Activated CD4-positive, alpha-beta T cell treated with anti-CD3 and anti-CD28 coated beads for 36 hours (primary cell): Measurements from ENCODE around the gene ADARB2. TPM values are rescaled to one million over a fixed set of nuclear protein-coding genes. Genes with fewer than 3 reads are reported as not detected.

Experiments used
- ATAC-seq: fragments of 200-7000 bp; cut with Tn5 transposase; one replicate; pipeline ENCODE4 v1.10.0; 2021; ENCODE audit warnings: mild to moderate bottlenecking, moderate library complexity
- CTCF ChIA-PET: fragments of 350-600 bp; sonication (Branson Sonifier 250); formaldehyde crosslinking; loops from one replicate; lab custom pipeline; 2021; ENCODE audit warnings: antibody characterized with exemption; lab: Charles Lee
- POLR2A ChIA-PET: fragments of 350-600 bp; sonication (Branson Sonifier 250); formaldehyde crosslinking; loops from one replicate; lab custom pipeline; 2021; ENCODE audit warnings: antibody characterized with exemption, inconsistent platforms; lab: Charles Lee
- DNase-seq: peaks from one replicate; pipeline ENCODE4 v3.0.0-alpha.2; 2020
- H3K27ac Mint-ChIP-seq: one replicate; pipeline ENCODE4 v1.8.0; 2021; ENCODE audit warnings: mixed read lengths
- H3K27me3 Mint-ChIP-seq: one replicate; pipeline ENCODE4 v1.8.0; 2021; ENCODE audit warnings: mixed read lengths
- H3K36me3 Mint-ChIP-seq: one replicate; pipeline ENCODE4 v1.8.0; 2021; ENCODE audit warnings: low read depth, mixed read lengths
- H3K4me1 Mint-ChIP-seq: one replicate; pipeline ENCODE4 v1.8.0; 2021; ENCODE audit warnings: mixed read lengths
- H3K4me3 Mint-ChIP-seq: one replicate; pipeline ENCODE4 v1.8.0; 2021; ENCODE audit warnings: mild to moderate bottlenecking, moderate library complexity, mixed read lengths
- H3K9me3 Mint-ChIP-seq: one replicate; pipeline ENCODE4 v1.8.0; 2021; ENCODE audit warnings: low read depth, mixed read lengths
- intact Hi-C, 2 experiments: fragments of 100-400 bp; cut with DNase I in 1 of 2; cut with micrococcal nuclease in 1 of 2; formaldehyde crosslinking; loops; one replicate each; pipeline versions ENCODE4 v1.14.2 to v1.15.1; 2022 to 2024; cut with DNase I, micrococcal nuclease
- total RNA-seq, 2 experiments: library from RNA; stranded (reverse); gene quantifications; one replicate each; pipeline ENCODE4 v1.2.3, GENCODE V29; 2021

ADARB2 gene
- total RNA-seq, 2 experiments from 2014 or later, result not detected

DNA sequence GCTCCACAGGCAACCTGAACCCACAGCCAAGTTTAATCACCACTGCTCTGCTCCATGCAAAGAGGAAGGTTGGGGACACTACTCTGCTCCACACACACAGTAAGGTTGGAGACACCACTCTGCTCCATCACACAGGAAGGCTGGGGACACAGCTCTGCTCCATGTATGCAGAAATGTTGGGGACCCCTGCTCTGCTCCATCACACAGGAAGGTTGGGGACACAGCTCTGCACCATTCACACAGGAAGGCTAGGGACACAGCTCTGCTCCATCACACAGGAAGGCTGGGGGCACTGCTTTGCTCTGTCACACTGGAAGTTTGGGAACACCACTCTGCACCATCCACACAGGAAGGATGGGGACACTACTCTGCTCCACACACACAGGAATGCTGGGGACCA is 14.8 kb upstream of the ADARB2 start:
- ATAC-seq, result no peak
- peaks cover 13% of the 10 kb centered on the region for H3K9me3 Mint-ChIP-seq

DNA sequence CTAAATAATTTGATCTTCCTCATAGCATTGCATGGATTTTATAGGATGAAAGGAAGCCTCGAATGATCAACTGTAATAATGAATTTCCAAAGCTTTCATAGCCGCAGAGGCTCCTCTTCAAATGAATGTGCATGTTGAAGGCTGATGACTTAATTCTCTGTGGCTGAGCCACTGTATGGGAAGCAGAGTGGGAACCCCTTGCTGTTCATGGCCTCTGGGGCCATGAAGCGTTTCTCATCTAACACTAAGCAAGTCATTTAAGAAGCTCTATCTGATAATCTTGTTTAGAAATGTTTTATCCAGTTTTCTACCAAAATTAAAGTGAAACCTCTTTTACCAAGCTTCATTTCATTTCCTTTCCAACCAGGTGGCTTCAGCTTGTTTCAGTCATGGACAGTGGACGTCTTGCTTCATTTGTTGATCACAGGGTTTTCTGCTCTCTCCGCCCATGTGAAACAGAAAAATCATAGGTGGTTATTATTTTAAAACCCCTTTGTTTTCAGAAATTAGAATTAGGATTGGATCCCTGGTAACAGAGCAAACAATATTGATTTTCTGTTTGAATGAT is 10.3 kb upstream of the ADARB2 start:
- Mint-ChIP-seq H3K4me3 (no peak overlapping the region), H3K4me1 (no peaks in the 10 kb centered on the region), H3K9me3 (peaks cover 9% of the 10 kb centered on the region), H3K27ac (no peak overlapping the region), H3K36me3 (no peaks in the 10 kb centered on the region), H3K27me3 (peaks cover 23% of the 10 kb centered on the region)
- ChIA-PET CTCF (interaction anchor here (0.7 kb wide), 1 partner anchor 27 kb away, joined by 3 read pairs; no protein-coding TSS in a partner anchor), POLR2A (no interaction called here)
- ATAC-seq (no peak), DNase-seq (no peak)
- intact Hi-C loops, result no loop called here

More for the DNA sequence above, 14.8 kb upstream of the ADARB2 start:
- no peak overlapping the region for H3K4me3 Mint-ChIP-seq
- POLR2A ChIA-PET, result no interaction called here
- no peaks in the 10 kb centered on the region for H3K36me3 Mint-ChIP-seq
- CTCF ChIA-PET, result interaction anchor here (1.3 kb wide), 1 partner anchor 36 kb away, joined by 4 read pairs; no protein-coding TSS in a partner anchor
- H3K27me3 Mint-ChIP-seq, result peaks cover 18% of the 10 kb centered on the region
- intact Hi-C loops, result no loop called here
- no peak overlapping the region for H3K27ac Mint-ChIP-seq
- no peaks in the 10 kb centered on the region for H3K4me1 Mint-ChIP-seq
- DNase-seq, result no peak

DNA sequence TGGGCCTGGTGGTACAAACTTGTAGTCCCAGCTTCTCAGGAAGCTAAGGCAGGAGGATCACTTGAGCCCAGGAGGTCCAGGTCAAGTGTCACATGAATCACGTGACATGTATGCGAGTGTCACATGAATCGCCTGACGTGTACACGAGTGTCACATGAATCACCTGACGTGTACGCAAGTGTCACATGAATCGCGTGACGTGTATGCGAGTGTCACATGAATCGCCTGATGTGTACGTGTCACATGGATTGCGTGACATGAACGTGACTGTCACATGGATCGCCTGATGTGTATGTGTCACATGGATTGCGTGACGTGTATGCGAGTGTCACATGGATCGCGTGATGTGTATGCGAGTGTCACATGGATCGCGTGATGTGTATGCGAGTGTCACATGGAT is 9.5 kb upstream of the ADARB2 start:
- H3K9me3 Mint-ChIP-seq, result peaks cover 9% of the 10 kb centered on the region
- H3K27ac Mint-ChIP-seq, result no peak overlapping the region

DNA sequence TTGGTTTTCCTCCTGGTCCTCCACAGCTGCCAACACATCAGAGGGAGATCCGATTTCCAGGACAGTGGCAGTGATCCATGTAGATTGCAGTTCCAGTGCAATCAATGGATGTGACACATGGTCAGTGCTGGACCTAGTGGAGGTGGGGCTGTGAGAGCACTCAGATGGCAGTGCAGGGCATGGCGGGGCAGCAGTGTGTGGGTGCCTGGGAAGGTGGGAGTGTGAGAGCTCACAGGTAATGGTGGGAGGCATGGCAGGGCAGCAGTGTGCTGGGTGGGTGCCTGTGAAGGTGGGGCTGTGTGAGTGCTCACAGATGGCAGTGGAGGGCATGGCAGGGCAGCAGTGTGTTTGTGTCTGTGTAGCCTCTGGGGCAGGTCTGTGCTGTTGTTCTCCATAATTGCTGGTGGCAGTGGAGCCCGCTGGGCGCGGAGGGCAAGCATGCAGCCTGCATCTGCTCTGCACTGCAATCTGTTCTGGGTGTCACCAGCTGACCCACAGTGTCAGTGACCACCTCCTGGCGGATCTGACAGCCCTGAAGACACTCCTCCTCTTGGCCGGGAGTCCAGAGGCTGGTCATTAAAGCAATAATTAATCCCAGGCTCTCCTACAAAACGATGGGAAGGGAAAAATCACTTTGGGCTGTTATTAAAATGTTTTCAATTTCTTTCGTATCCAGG is 8.6 kb upstream of the ADARB2 start:
- ChIA-PET POLR2A (no interaction called here), CTCF (no interaction called here)
- Mint-ChIP-seq H3K4me1 (peaks cover 6% of the 10 kb centered on the region), H3K27me3 (peaks cover 26% of the 10 kb centered on the region), H3K36me3 (no peaks in the 10 kb centered on the region), H3K9me3 (peaks cover 9% of the 10 kb centered on the region), H3K4me3 (no peak overlapping the region), H3K27ac (no peak overlapping the region)
- DNase-seq (no peak), ATAC-seq (no peak)
- intact Hi-C loops, result no loop called here

More for the DNA sequence above, 9.5 kb upstream of the ADARB2 start:
- no peak for DNase-seq
- H3K4me1 Mint-ChIP-seq, result no peaks in the 10 kb centered on the region
- no peaks in the 10 kb centered on the region for H3K36me3 Mint-ChIP-seq
- POLR2A ChIA-PET, result no interaction called here
- peaks cover 22% of the 10 kb centered on the region for H3K27me3 Mint-ChIP-seq
- intact Hi-C loops, result no loop called here
- no peak for ATAC-seq
- CTCF ChIA-PET, result no interaction called here
- H3K4me3 Mint-ChIP-seq, result no peak overlapping the region

DNA sequence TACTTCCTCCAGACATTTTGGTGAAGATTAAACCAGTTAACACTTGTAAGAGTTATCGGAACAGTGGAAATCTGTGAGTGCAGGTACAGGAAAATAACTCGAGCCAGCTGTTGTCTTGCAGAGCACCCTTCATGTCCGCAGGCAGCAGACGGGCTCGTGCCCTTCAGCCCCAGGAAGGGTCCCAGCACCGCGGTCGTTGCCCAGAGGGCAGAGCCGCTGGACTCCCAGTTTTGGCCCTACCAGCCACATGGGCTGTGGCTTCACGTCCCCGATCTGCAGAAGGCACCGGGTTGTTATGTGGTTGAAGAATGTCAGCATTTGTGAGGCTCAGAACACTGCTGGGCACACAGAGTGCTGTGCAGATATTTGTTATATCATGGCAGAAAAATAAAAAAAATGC is 7.2 kb upstream of the ADARB2 start:
- DNase-seq, result no peak
- peaks cover 6% of the 10 kb centered on the region for H3K4me1 Mint-ChIP-seq
- H3K27ac Mint-ChIP-seq, result no peak overlapping the region
- no peak for ATAC-seq
- H3K27me3 Mint-ChIP-seq, result peaks cover 37% of the 10 kb centered on the region
- no peak overlapping the region for H3K4me3 Mint-ChIP-seq
- H3K9me3 Mint-ChIP-seq, result peaks cover 8% of the 10 kb centered on the region
- intact Hi-C loops, result no loop called here
- POLR2A ChIA-PET, result no interaction called here
- no peaks in the 10 kb centered on the region for H3K36me3 Mint-ChIP-seq
- CTCF ChIA-PET, result no interaction called here

DNA sequence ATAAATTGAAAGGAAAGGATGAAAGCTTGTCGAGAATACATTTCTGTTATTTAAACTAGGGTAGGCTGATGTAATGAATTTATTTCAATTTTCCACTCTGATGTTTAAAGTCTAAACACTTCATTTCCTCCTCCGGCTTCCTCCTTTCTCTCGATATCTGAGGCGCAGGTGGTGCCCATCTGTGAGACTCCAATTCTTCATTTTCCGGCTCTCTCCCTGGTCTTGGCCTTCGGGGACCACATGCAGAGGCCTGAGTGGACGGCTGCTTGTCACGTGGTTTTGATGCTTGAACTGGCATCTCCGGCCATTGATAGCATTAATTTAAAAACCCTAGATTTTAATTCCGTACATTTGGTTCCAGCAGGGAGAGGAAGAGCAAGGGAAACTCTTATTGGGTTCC is 5.8 kb upstream of the ADARB2 start:
- H3K27me3 Mint-ChIP-seq, result peaks cover 43% of the 10 kb centered on the region
- H3K36me3 Mint-ChIP-seq, result no peaks in the 10 kb centered on the region
- no peaks in the 10 kb centered on the region for H3K9me3 Mint-ChIP-seq
- intact Hi-C loops, result no loop called here
- H3K4me3 Mint-ChIP-seq, result no peak overlapping the region
- no peak overlapping the region for H3K27ac Mint-ChIP-seq
- CTCF ChIA-PET, result no interaction called here
- peaks cover 6% of the 10 kb centered on the region for H3K4me1 Mint-ChIP-seq
- POLR2A ChIA-PET, result no interaction called here
- ATAC-seq, result no peak
- no peak for DNase-seq

DNA sequence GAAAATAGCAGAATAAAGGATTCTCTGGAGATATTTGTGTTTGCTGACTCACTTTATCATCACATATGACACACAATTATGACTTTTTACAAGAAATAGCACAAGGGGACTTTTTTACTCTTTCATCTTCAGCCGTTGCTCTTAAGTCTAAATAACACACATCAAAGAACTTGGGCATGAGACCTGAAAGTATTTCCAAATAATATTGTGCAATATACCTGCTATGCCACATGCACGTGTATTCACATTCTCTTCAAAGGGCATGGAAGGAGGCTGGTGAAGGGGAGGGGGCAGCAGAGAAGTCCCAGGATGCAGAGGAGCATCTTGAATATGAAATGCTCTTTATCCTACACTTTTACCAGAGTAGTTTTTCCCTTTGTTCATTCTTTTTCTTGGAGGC is 4.1 kb upstream of the ADARB2 start:
- intact Hi-C loops, result no loop called here
- Mint-ChIP-seq H3K27ac (no peak overlapping the region), H3K9me3 (no peaks in the 10 kb centered on the region), H3K27me3 (peaks cover 50% of the 10 kb centered on the region), H3K4me1 (peaks cover 8% of the 10 kb centered on the region), H3K36me3 (no peaks in the 10 kb centered on the region), H3K4me3 (no peak overlapping the region)
- POLR2A ChIA-PET, result no interaction called here
- ATAC-seq (no peak), DNase-seq (no peak)
- CTCF ChIA-PET, result no interaction called here

DNA sequence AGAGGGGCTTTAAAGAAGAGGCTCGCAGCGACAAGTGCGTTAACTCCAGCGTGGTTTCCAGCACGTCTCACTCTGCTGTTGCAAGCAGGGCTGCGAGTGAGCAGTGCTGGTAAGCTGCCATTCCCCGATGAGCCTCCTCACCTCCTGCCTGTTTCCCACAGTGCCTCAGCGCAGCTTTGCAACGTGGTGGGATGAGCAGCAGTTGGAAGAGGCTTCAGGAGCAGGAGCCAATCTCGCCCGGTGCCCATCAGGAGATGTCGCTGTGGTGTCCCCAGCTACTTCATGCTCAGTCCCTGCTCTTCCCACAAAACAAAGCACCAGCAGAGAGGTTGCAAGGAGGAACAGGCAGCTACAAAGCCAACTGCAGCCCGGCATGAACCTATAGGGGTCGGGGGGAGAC is 2.4 kb upstream of the ADARB2 start:
- ChIA-PET CTCF (no interaction called here), POLR2A (no interaction called here)
- Mint-ChIP-seq H3K27ac (no peak overlapping the region), H3K4me3 (no peak overlapping the region), H3K9me3 (no peaks in the 10 kb centered on the region), H3K4me1 (peaks cover 12% of the 10 kb centered on the region), H3K27me3 (peaks cover 62% of the 10 kb centered on the region), H3K36me3 (no peaks in the 10 kb centered on the region)
- ATAC-seq (no peak), DNase-seq (no peak)
- intact Hi-C loops, result loop anchor here in 1 of 2 experiments (10.0 kb wide), 1 partner anchor 1305 kb away; no protein-coding TSS in a partner anchor

DNA sequence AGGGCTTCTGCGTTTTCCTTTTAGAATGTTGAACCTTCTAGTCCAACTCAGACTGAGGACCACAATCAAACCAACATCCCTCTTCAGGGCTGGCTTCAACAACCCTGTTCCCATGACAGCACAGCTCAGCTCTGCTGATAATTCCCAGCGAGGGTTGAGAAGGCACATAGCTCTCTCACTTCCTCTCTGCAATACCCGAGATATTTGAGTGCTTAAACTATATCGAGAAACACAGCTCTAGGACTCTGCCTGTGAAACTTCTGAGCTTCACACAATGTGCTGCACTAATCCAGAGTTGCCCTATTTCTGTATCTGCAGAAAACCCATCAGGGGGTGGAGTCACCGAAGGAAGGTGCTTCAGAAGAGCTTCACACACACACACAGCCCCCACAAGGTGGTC is 1.6 kb upstream of the ADARB2 start:
- Mint-ChIP-seq H3K27ac (no peak overlapping the region), H3K27me3 (peaks cover 64% of the 10 kb centered on the region), H3K36me3 (no peaks in the 10 kb centered on the region), H3K4me3 (no peak overlapping the region), H3K9me3 (no peaks in the 10 kb centered on the region), H3K4me1 (peaks cover 12% of the 10 kb centered on the region)
- ChIA-PET CTCF (no interaction called here), POLR2A (no interaction called here)
- ATAC-seq (no peak), DNase-seq (no peak)
- intact Hi-C loops, result loop anchor here in 1 of 2 experiments (10.0 kb wide), 1 partner anchor 1306 kb away; no protein-coding TSS in a partner anchor

DNA sequence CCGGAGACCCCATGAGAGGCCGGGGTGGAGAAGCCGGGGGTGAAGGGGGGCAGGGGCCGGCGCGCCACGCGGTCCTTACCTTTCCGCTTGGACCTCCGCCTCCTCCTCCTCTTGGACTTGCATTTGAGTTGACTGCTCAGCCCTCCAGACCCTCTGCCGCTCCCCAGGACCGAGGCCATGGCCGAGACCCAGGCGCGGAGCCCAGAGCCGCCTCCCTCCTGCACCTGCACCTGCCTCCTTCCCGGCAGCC is 428 bp downstream of the ADARB2 start:
- H3K27ac Mint-ChIP-seq, result no peak overlapping the region
- ATAC-seq (no peak), DNase-seq (no peak)
- H3K4me3 Mint-ChIP-seq, result no peak overlapping the region
- H3K4me1 Mint-ChIP-seq, result peaks cover 12% of the 10 kb centered on the region
- intact Hi-C loops, result loop anchor here in 1 of 2 experiments (10.0 kb wide), 1 partner anchor 1308 kb away; no protein-coding TSS in a partner anchor
- H3K27me3 Mint-ChIP-seq, result peaks cover 67% of the 10 kb centered on the region
- ChIA-PET POLR2A (no interaction called here), CTCF (no interaction called here)
- no peaks in the 10 kb centered on the region for H3K36me3 Mint-ChIP-seq
- no peaks in the 10 kb centered on the region for H3K9me3 Mint-ChIP-seq

DNA sequence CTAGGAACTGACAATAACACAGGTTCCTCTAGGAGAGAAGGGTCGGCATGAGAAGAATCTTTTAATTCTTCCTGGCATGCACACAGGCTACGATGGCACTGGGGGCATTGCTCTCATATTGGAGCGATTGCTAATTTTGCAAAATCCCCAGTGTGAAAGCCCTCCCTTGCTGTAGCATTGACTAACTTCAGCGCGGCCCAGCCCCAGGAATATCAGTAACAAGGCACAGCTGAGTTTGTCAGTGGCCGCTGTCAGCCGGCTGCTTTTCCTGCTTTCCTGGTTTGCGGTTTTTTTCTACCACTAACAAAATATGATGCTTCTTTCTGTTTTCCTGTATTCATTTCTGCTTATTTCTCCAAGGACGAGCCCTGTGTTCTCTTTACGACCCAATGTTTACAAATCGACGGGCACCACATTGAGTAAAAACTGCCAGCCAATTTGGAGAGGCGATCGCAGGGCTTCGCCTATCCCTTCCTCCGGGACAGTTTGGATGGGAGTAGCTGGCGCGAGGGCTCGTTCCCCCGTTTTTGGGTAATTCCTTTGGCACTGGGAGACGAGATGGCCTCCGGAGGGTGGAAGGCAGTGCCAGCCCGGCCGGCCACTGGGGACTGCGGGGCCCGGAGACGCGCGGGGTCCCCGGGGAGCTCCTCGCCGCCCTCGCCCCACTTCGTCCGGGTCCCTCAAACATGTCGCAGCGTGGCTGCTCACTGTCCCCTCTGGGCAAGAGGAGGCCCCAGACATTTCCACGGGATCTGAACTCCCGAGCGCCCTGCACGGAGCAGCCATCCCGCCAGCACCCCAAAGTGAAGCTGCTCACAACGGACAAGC is 967 bp downstream of the ADARB2 start:
- Mint-ChIP-seq H3K27me3 (peaks cover 66% of the 10 kb centered on the region), H3K27ac (no peak overlapping the region), H3K4me3 (peak overlapping the region; percentile 26), H3K9me3 (no peaks in the 10 kb centered on the region), H3K4me1 (peaks cover 10% of the 10 kb centered on the region), H3K36me3 (no peaks in the 10 kb centered on the region)
- DNase-seq (no peak), ATAC-seq (no peak)
- ChIA-PET CTCF (no interaction called here), POLR2A (no interaction called here)
- intact Hi-C loops, result loop anchor here in 1 of 2 experiments (10.0 kb wide), 1 partner anchor 1308 kb away; no protein-coding TSS in a partner anchor
